ENCODE data around the gene SLC11A2.

- no peak for TF ChIP-seq CTCF (optimal IDR thresholded peaks at IDR 0.05 in 1 of 3, IDR thresholded peaks at IDR 0.05 in 1 of 3, conservative IDR thresholded peaks at IDR 0.05 in 1 of 3; ENCODE audit: extremely low read depth in 1 of 3, insufficient read depth in 2 of 3, low read length in 3 of 3)
- TF ChIP-seq EZH2 (IDR thresholded peaks at IDR 0.05; ENCODE audit: low read length): no peak
Observed at GRCh38 chr12:51056242-51056641, 30.1 kb upstream of the SLC11A2 start.
